Transverse colon (tissue), 4 donors: ENCODE measurements around the gene ZNF22. TPM values are rescaled to one million over a fixed set of nuclear protein-coding genes. Genes with fewer than 3 reads are reported as not detected.

Experiments used
- DNase-seq: peaks from one replicate; pipeline ENCODE4 v3.0.0-alpha.2; 2019
- H3K27ac ChIP-seq, 4 donors: fragments of 200-600 bp; sonication (generic); 2 replicates each; pipeline ENCODE4 v1.5.1; 2016 to 2018; ENCODE audit warnings: inconsistent platforms in 4 of 4
- H3K27me3 ChIP-seq: fragments of 200-600 bp; sonication (generic); 2 replicates; pipeline ENCODE4 v1.5.1; 2017; ENCODE audit warnings: inconsistent platforms
- H3K36me3 ChIP-seq, 4 donors: fragments of 200-600 bp; sonication (generic); 2 replicates each; pipeline ENCODE4 v1.5.1; 2017 to 2019; ENCODE audit warnings: inconsistent platforms in 4 of 4
- H3K4me1 ChIP-seq, 4 donors: fragments of 200-600 bp; sonication (generic); 2 replicates each; pipeline ENCODE4 v1.5.1; 2017 to 2020; ENCODE audit warnings: inconsistent platforms in 4 of 4
- H3K4me3 ChIP-seq, 4 donors: fragments of 200-600 bp; sonication (generic); 1 replicate in 1 of 4; 2 replicates in 3 of 4; pipeline versions ENCODE4 v1.5.1 to v1.6.1; 2017 to 2019; ENCODE audit warnings: inconsistent platforms in 4 of 4
- H3K9me3 ChIP-seq, 2 donors: fragments of 200-600 bp; sonication (generic); 2 replicates each; pipeline ENCODE4 v1.5.1; 2017 to 2019; ENCODE audit warnings: inconsistent platforms in 2 of 2
- CTCF ChIP-seq, 5 experiments: fragments of 200-600 bp in 3 of 5; fragments of 450-650 bp in 2 of 5; sonication (generic) in 3 of 5; IDR thresholded peaks; 1 replicate in 2 of 5; 2 replicates in 3 of 5; pipeline ENCODE4 v1.5.1; 2016 to 2017; ENCODE audit warnings: antibody characterized with exemption in 5 of 5, inconsistent platforms in 3 of 5, mild to moderate bottlenecking in 2 of 5, moderate library complexity in 1 of 5
- EP300 ChIP-seq: sonication (generic); formaldehyde crosslinking; IDR thresholded peaks from one replicate; pipeline ENCODE4 v1.6.1; 2017; ENCODE audit warnings: antibody characterized with exemption, low read depth
- POLR2A ChIP-seq: fragments of 450-650 bp; IDR thresholded peaks from one replicate; pipeline ENCODE4 v1.6.1; 2016; ENCODE audit warnings: antibody characterized with exemption, mild to moderate bottlenecking, moderate library complexity
- POLR2AphosphoS5 ChIP-seq, 3 donors: sonication (generic); formaldehyde crosslinking; IDR thresholded peaks; one replicate each; pipeline ENCODE4 v1.6.1; 2016; ENCODE audit warnings: antibody characterized with exemption in 3 of 3
- WGBS, 2 donors: methylation state at CpG; one replicate each; pipeline ENCODE4 v1.1.5; 2018; ENCODE audit warnings: low coverage in 1 of 2; 5-methylcytosine and 5-hydroxymethylcytosine counted together
- in situ Hi-C, 4 donors: fragments of 200-750 bp; cut with MboI; loops; one replicate each; pipeline versions ENCODE4 v1.15.0 to v1.15.1; 2017; ENCODE audit warnings: low sequenced_read_pairs in 3 of 4, low pct_ligation_motif_present in 1 of 4, low pct_unique_long_range_greater_than_20kb in 1 of 4
- intact Hi-C: fragments of 100-400 bp; cut with DNase I; formaldehyde crosslinking; loops from one replicate; pipeline ENCODE4 v1.15.1; 2023; ENCODE audit warnings: low total_unique reads
- total RNA-seq, 4 donors: library from RNA; depleted of rRNA; stranded (reverse); fragments of >200 nt; gene quantifications; one replicate each; pipeline ENCODE4 v1.1.0, GENCODE V29; 2016

ZNF22 gene
- total RNA-seq, 4 donors from 2014 or later, result 4.6 to 14.3 (median 9.5) TPM

GRCh38 chr10:44971935-44972757 lies 28.6 kb upstream of the ZNF22 start:
- intact Hi-C loops, result no loop called here

DNA sequence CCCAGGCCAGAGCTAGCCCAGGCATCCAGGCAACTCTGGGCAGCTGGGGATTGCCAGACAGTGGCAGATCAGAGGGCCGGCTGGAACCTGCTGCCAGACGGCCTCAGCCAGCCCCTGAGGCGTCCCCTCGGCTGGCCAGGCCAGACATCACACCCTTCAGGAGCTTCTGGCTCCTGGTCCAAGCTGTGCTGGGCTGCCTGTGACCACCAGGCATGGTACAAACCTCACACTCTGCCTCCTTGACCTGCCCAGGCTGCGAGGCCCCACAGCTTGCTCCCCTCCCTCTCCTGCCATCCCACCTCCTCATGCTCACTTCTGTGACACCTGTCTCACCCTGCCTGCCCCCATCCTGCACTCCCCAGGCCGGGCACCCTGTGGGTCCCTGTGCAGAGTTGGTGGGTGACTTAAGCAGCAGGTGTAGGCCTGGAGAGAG lies 27.8 kb upstream of the ZNF22 start:
- 81% methylated on average over 6 of the region's 6 CpGs; no CpG with 5 or more reads in 1 of the 2 donors for WGBS, 2 donors
- Histone ChIP-seq H3K27ac (peak overlapping the region in 2 of 4 donors; percentile 4 to 87), H3K36me3 (no peaks in the 10 kb centered on the region), H3K27me3 (no peaks in the 10 kb centered on the region), H3K4me1 (peaks cover 4 to 40% (median 30%) of the 10 kb centered on the region in 4 donors), H3K4me3 (no peak overlapping the region), H3K9me3 (no peaks in the 10 kb centered on the region)
- DNase-seq, result no peak
- in situ Hi-C loops (loop anchor here in 1 of 4 donors (5.0 kb wide), 1 partner anchor 41 kb away; no protein-coding TSS in a partner anchor), intact Hi-C loops (no loop called here)
- TF ChIP-seq POLR2AphosphoS5 (IDR thresholded peaks at IDR 0.05), result no peak

More at GRCh38 chr10:44971935-44972757, 28.6 kb upstream of the ZNF22 start:
- H3K36me3 ChIP-seq, result no peaks in the 10 kb centered on the region
- in situ Hi-C loops, result loop anchor here in 1 of 4 donors (5.0 kb wide), 1 partner anchor 40 kb away; no protein-coding TSS in a partner anchor
- H3K4me3 ChIP-seq, result no peak overlapping the region
- no peaks in the 10 kb centered on the region for H3K27me3 ChIP-seq
- H3K4me1 ChIP-seq, result peaks cover 4 to 42% (median 30%) of the 10 kb centered on the region in 4 donors
- no peak for TF ChIP-seq CTCF (IDR thresholded peaks at IDR 0.05)
- TF ChIP-seq POLR2AphosphoS5 (IDR thresholded peaks at IDR 0.05), result no peak
- TF ChIP-seq POLR2A, result no peak
- TF ChIP-seq EP300, result no peak
- peak overlapping the region in 1 of 4 donors; percentile 4 for H3K27ac ChIP-seq
- WGBS, 2 donors, result 83 to 99% methylated on average over 1 to 12 of the region's 12 CpGs
- H3K9me3 ChIP-seq, result no peaks in the 10 kb centered on the region
- no peak for DNase-seq

- no peaks in the 10 kb centered on the region for H3K27me3 ChIP-seq
- H3K4me3 ChIP-seq, result no peak overlapping the region
- no peak for DNase-seq
- no peaks in the 10 kb centered on the region for H3K36me3 ChIP-seq
- in situ Hi-C loops (loop anchor here in 1 of 4 donors (5.0 kb wide), 1 partner anchor 41 kb away; no protein-coding TSS in a partner anchor), intact Hi-C loops (loop anchor here (2.0 kb wide), 1 partner anchor 41 kb away; no protein-coding TSS in a partner anchor)
- 68% methylated on average over 18 of the region's 18 CpGs; no CpG with 5 or more reads in 1 of the 2 donors for WGBS, 2 donors
- H3K27ac ChIP-seq, result peak overlapping the region; percentile 87 to 95 (median 87)
- H3K9me3 ChIP-seq, result no peaks in the 10 kb centered on the region
- H3K4me1 ChIP-seq, result peaks cover 0 to 40% (median 35%) of the 10 kb centered on the region in 4 donors
- TF ChIP-seq EP300 (no peak), POLR2AphosphoS5 (IDR thresholded peaks at IDR 0.05) (no peak), CTCF (IDR thresholded peaks at IDR 0.05) (no peak), POLR2A (no peak)
Observed at GRCh38 chr10:44973323-44974081, 27.2 kb upstream of the ZNF22 start.

DNA sequence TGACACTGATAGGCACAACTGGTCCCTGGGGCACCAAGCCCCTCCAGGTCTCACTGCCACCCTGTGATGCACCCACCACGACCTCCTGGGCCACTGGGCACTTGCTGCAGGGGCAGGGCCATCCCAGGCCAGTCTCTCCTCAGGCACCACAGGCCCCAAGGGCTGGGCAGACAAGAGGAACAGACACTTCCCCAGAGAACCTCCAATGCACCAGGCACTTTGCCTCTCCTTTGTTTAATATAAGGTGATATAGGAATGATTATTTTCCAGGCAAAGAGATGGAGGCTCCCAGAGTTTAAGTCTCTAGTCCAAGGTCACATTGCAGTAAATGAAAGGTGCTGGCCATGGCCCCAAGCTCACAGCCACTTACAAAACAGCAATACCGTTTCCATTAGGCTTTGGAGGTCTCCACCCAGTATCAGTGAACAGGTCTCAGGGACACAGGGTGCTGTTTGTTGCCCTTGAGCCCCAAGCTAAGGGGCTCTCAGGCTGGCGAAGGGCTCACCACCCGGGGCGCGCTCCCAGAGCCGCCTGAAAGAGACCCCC lies 26.6 kb upstream of the ZNF22 start:
- peaks cover 4 to 44% (median 41%) of the 10 kb centered on the region in 4 donors for H3K4me1 ChIP-seq
- DNase-seq, result no peak
- in situ Hi-C loops, result loop anchor here in 1 of 4 donors (5.0 kb wide), 1 partner anchor 42 kb away; no protein-coding TSS in a partner anchor
- no peak for TF ChIP-seq EP300
- TF ChIP-seq POLR2A, result no peak
- TF ChIP-seq POLR2AphosphoS5 (IDR thresholded peaks at IDR 0.05), result no peak
- no peak for TF ChIP-seq CTCF (IDR thresholded peaks at IDR 0.05)
- no peaks in the 10 kb centered on the region for H3K36me3 ChIP-seq
- H3K27ac ChIP-seq, result peak overlapping the region; percentile 87 to 95 (median 87)
- peak overlapping the region in 3 of 4 donors; percentile 28 to 59 (median 41) for H3K4me3 ChIP-seq
- H3K27me3 ChIP-seq, result no peaks in the 10 kb centered on the region
- H3K9me3 ChIP-seq, result no peaks in the 10 kb centered on the region
- intact Hi-C loops, result loop anchor here (2.0 kb wide), 1 partner anchor 41 kb away; no protein-coding TSS in a partner anchor
- 0% methylated on average over 1 of the region's 7 CpGs; no CpG with 5 or more reads in 1 of the 2 donors for WGBS, 2 donors
